ENCODE results near the gene BTN3A1.
"Not testable (repeated sequence)": the region's sequence is repeated elsewhere in the genome, so short reads cannot be mapped to it uniquely, and the experiment has no call there.

The BTN3A1 gene
- total RNA-seq: 318 to 627 (median 471) reads per million in 4 experiments

GRCh38 chr6:26401987-26402658 is at the start of gene BTN3A1:
BTN3A1 (plus strand) TSS chr6:26402275; CDS start chr6:26405564, 3,289 bp downstream.
- peak; percentile 51 for DNase-seq

- no peak for DNase-seq
Observed at GRCh38 chr6:26352315-26352714, 49.8 kb upstream of the BTN3A1 start.

GRCh38 chr6:26354162-26354561 is 47.9 kb upstream of the BTN3A1 start:
- DNase-seq: no peak

GRCh38 chr6:26355366-26355765 is 46.7 kb upstream of the BTN3A1 start:
- DNase-seq: no peak

GRCh38 chr6:26357543-26357942 is 44.5 kb upstream of the BTN3A1 start:
- not testable (repeated sequence) for DNase-seq

GRCh38 chr6:26358511-26358981 is 43.5 kb upstream of the BTN3A1 start:
- DNase-seq: no peak

- DNase-seq: no peak
Observed at GRCh38 chr6:26359765-26360164, 42.3 kb upstream of the BTN3A1 start.

GRCh38 chr6:26360451-26361416 is 41.3 kb upstream of the BTN3A1 start:
- DNase-seq: no peak

- DNase-seq: no peak
Observed at GRCh38 chr6:26361544-26361943, 40.5 kb upstream of the BTN3A1 start.

GRCh38 chr6:26362093-26362835 is 39.8 kb upstream of the BTN3A1 start:
- DNase-seq: no peak

- DNase-seq: no peak
Observed at GRCh38 chr6:26362836-26363220, 39.2 kb upstream of the BTN3A1 start.

- DNase-seq: no peak
Observed at GRCh38 chr6:26363882-26364701, 38.0 kb upstream of the BTN3A1 start.

GRCh38 chr6:26365633-26365995 is 36.5 kb upstream of the BTN3A1 start:
- no peak for DNase-seq

GRCh38 chr6:26366504-26366903 is 35.6 kb upstream of the BTN3A1 start:
- DNase-seq: no peak

GRCh38 chr6:26367114-26367513 is 35.0 kb upstream of the BTN3A1 start:
- DNase-seq: no peak

GRCh38 chr6:26371813-26372212 is 30.3 kb upstream of the BTN3A1 start:
- not testable (repeated sequence) for DNase-seq

- DNase-seq: no peak
Observed at GRCh38 chr6:26372308-26373144, 29.5 kb upstream of the BTN3A1 start.

- no peak for DNase-seq
Observed at GRCh38 chr6:26375270-26375669, 26.8 kb upstream of the BTN3A1 start.

- DNase-seq: no peak
Observed at GRCh38 chr6:26377719-26378118, 24.4 kb upstream of the BTN3A1 start.

- not testable (repeated sequence) for DNase-seq
Observed at GRCh38 chr6:26378143-26378542, 23.9 kb upstream of the BTN3A1 start.

GRCh38 chr6:26379292-26379691 is 22.8 kb upstream of the BTN3A1 start:
- DNase-seq: no peak
